ENCODE results near the gene ARF6. TPM values are rescaled to one million over a fixed set of nuclear protein-coding genes. Genes with fewer than 3 reads are reported as not detected.

Gene ARF6
- total RNA-seq: 45.7 and 49.7 TPM in 2 replicates

DNA sequence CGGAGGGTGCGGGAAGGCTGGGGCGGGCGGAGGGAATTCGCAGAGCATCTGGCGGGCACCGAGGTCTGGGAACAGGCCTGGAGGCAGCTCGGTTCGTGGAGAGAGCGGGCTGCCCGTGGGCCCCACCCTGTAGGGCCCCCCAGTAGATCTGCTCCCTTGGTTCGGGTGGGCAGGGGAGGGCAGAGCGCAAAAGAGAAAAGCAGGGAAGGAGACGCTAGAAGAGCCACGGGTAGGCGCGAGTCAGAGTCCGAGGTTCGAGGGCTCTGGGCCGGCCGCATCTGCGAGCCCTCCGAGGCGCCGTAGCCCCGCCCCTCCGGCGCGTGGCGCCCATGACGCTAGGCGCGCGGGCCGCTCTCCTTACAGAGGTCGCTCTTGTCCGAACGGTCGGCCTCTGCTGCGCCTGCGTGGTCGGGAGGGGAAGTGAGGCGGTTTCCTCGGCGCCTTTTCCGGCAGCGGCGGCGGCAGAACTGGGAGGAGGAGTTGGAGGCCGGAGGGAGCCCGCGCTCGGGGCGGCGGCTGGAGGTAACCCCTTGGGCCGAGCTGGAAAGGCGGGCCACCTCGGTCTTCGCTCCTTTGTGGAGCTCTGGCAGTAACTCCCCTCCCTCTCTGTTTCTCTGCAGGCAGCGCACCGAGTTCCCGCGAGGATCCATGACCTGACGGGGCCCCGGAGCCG is at the start of gene ARF6:
Gene ARF6, plus strand, starts transcription at position 447 of the 673 bp plus-strand sequence. CDS start 655 bp downstream, outside the sequence.

DNA sequence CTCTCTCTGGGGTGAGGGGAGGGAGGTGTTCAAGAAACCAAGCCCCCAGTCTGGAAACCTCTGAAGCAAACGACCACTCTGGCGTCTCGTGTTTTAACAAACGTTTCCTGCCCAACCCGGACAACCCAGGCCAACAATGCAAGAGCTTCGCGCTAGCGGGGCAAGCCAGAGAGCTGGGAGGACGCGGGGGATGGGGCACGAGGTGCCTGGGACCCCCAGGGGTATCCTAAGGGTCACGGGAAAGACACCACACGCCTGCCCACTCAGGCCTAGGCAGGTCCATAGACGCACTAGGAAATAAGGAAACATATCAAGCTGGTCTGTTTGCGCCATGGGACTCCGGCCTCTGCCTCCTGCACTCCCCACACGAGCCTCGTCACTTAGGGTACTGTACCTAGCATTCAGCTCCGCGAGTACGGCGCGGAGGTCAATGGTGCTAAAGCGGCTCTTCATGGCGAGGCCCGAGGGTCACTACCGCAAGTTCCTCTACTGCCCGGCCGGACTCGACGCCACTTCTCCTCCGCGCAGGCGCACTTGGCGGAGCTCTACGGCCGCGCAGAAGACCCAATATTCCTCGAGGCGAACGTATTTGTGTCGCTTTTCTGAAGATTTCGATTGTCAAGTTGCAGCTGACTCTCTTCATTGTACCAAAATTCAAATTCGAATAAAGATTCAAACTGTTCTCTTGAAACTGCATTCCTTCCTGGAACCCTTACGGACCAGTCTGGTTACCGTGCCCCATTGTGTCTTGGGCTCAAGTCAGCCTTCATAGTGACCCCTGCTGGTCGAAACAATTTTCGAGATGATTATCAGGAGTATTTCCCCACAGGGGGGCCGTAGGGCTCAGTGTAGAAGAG is 40.4 kb upstream of the ARF6 start, which contains the start of gene NEMF:
Gene NEMF, minus strand, starts transcription at position 488 of the 857 bp plus-strand sequence. Its CDS starts 35 bp downstream, at position 453.

Other genes with a start within 250 kb of the ARF6 start
- gene POLE2, start 204.9 kb upstream of the ARF6 start, total RNA-seq: 11.5 and 12.6 TPM in 2 replicates
- 1.3 and 2.8 TPM in 2 replicates for gene KLHDC1, start 200.0 kb upstream of the ARF6 start, total RNA-seq
- 60.9 and 61.4 TPM in 2 replicates for gene KLHDC2, start 124.9 kb upstream of the ARF6 start, total RNA-seq
- gene NEMF, start 40.3 kb upstream of the ARF6 start, total RNA-seq: 34.2 and 125 TPM in 2 replicates
- 3.4 and 4.1 TPM in 2 replicates for gene VCPKMT, start 223.5 kb downstream of the ARF6 start, total RNA-seq